ENCODE results near the gene TYW1.

DNA sequence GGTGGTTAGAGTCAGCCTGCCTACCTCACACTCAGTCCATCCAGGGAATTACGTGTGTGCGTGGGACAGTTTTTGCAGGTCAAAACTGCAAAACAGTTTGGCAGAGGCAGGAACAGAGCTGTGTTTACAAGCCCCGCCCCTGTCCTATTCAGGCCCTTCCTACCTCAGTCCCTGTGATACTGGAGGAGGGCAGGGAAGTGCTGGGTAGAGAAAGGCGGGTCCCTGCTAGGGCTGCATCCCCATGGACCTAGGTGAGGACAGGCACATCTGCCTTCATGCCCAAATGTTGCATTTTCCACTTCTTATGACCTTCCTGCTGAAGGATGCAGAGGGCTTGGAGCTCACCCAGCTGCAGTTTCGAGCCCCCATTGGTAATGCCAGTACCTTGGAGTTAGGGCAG lies 26.3 kb upstream of the TYW1 start:
- TF ChIP-seq TAF1 (IDR thresholded peaks at IDR 0.05; ENCODE audit: low read depth) (no peak), YY1 (IDR thresholded peaks at IDR 0.05; ENCODE audit: low read depth) (no peak), RAD21 (IDR thresholded peaks at IDR 0.05; ENCODE audit: low read depth) (no peak), TEAD4 (IDR thresholded peaks at IDR 0.05) (no peak), CEBPB (IDR thresholded peaks at IDR 0.05) (no peak)
- TF ChIP-seq, protein P1, sequence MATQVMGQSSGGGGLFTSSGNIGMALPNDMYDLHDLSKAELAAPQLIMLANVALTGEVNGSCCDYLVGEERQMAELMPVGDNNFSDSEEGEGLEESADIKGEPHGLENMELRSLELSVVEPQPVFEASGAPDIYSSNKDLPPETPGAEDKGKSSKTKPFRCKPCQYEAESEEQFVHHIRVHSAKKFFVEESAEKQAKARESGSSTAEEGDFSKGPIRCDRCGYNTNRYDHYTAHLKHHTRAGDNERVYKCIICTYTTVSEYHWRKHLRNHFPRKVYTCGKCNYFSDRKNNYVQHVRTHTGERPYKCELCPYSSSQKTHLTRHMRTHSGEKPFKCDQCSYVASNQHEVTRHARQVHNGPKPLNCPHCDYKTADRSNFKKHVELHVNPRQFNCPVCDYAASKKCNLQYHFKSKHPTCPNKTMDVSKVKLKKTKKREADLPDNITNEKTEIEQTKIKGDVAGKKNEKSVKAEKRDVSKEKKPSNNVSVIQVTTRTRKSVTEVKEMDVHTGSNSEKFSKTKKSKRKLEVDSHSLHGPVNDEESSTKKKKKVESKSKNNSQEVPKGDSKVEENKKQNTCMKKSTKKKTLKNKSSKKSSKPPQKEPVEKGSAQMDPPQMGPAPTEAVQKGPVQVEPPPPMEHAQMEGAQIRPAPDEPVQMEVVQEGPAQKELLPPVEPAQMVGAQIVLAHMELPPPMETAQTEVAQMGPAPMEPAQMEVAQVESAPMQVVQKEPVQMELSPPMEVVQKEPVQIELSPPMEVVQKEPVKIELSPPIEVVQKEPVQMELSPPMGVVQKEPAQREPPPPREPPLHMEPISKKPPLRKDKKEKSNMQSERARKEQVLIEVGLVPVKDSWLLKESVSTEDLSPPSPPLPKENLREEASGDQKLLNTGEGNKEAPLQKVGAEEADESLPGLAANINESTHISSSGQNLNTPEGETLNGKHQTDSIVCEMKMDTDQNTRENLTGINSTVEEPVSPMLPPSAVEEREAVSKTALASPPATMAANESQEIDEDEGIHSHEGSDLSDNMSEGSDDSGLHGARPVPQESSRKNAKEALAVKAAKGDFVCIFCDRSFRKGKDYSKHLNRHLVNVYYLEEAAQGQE (IDR thresholded peaks at IDR 0.05; ENCODE audit: low read depth) = no peak
- TF ChIP-seq, protein P2, sequence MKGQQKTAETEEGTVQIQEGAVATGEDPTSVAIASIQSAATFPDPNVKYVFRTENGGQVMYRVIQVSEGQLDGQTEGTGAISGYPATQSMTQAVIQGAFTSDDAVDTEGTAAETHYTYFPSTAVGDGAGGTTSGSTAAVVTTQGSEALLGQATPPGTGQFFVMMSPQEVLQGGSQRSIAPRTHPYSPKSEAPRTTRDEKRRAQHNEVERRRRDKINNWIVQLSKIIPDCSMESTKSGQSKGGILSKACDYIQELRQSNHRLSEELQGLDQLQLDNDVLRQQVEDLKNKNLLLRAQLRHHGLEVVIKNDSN (IDR thresholded peaks at IDR 0.05) = no peak
